ENCODE measurements around the gene KLF9. TPM values are rescaled to one million over a fixed set of nuclear protein-coding genes. Genes with fewer than 3 reads are reported as not detected.

KLF9 gene
- total RNA-seq, 1 donor from 2014 or later: 52.8 TPM

DNA sequence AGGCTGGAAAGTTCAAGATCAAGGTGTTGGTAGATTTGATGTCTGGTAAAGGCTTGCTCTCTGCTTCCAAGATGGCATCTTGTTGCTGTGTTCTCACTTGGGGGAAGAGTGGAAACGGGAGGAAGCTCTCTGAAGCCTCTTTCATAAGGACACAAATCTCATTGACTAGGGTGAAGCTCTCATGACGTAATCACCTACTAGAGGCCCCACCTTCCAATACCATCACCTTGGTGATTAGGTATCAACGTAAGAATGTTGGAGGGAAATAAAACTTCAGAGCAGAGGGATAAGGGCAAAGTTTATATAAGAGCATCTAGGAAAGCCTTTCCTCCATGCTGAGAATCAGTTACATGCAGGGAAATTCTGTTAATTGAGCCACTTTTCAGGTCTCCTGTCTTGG, 15.4 kb upstream of the KLF9 start:
- Histone ChIP-seq H3K27ac (replicated peaks) (no peak overlapping the region), H3K4me3 (no peak overlapping the region), H3K27me3 (ENCODE audit: low read depth) (no peaks in the 10 kb centered on the region), H3K4me1 (no peaks in the 10 kb centered on the region), H3K9me3 (replicated peaks) (peaks cover 6% of the 10 kb centered on the region), H3K36me3 (no peaks in the 10 kb centered on the region)
- DNase-seq: no peak
- TF ChIP-seq, protein P1, sequence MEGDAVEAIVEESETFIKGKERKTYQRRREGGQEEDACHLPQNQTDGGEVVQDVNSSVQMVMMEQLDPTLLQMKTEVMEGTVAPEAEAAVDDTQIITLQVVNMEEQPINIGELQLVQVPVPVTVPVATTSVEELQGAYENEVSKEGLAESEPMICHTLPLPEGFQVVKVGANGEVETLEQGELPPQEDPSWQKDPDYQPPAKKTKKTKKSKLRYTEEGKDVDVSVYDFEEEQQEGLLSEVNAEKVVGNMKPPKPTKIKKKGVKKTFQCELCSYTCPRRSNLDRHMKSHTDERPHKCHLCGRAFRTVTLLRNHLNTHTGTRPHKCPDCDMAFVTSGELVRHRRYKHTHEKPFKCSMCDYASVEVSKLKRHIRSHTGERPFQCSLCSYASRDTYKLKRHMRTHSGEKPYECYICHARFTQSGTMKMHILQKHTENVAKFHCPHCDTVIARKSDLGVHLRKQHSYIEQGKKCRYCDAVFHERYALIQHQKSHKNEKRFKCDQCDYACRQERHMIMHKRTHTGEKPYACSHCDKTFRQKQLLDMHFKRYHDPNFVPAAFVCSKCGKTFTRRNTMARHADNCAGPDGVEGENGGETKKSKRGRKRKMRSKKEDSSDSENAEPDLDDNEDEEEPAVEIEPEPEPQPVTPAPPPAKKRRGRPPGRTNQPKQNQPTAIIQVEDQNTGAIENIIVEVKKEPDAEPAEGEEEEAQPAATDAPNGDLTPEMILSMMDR (IDR thresholded peaks at IDR 0.05; ENCODE audit: borderline replicate concordance): no peak
- intact Hi-C loops (cut with micrococcal nuclease): no loop called here

DNA sequence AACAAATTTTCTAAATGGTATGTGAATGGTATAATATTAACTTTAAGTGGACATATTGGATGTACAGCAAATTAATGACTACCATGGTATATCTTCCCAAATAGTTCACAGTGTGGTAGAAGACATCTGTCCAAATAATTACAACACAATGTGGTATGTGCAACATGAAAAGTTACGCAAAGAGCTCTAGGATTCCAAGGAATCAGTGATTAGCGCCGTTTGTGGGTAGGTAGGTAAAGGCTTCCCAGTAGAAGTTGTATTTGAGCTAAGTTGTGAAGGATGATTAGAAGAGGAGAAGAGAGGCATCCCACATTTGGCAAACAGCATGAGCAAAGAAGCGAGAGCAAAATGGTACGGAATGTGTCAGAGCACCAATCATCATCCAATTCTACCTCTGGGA, 14.3 kb upstream of the KLF9 start:
- peaks cover 6% of the 10 kb centered on the region for H3K9me3 ChIP-seq (replicated peaks)
- H3K27ac ChIP-seq (replicated peaks): no peak overlapping the region
- no peaks in the 10 kb centered on the region for H3K36me3 ChIP-seq
- H3K4me1 ChIP-seq: peaks cover 1% of the 10 kb centered on the region
- H3K27me3 ChIP-seq (ENCODE audit: low read depth): no peaks in the 10 kb centered on the region
- TF ChIP-seq, protein P1 (IDR thresholded peaks at IDR 0.05; ENCODE audit: borderline replicate concordance): no peak
- no peak overlapping the region for H3K4me3 ChIP-seq
- DNase-seq: no peak
- intact Hi-C loops (cut with micrococcal nuclease): no loop called here

DNA sequence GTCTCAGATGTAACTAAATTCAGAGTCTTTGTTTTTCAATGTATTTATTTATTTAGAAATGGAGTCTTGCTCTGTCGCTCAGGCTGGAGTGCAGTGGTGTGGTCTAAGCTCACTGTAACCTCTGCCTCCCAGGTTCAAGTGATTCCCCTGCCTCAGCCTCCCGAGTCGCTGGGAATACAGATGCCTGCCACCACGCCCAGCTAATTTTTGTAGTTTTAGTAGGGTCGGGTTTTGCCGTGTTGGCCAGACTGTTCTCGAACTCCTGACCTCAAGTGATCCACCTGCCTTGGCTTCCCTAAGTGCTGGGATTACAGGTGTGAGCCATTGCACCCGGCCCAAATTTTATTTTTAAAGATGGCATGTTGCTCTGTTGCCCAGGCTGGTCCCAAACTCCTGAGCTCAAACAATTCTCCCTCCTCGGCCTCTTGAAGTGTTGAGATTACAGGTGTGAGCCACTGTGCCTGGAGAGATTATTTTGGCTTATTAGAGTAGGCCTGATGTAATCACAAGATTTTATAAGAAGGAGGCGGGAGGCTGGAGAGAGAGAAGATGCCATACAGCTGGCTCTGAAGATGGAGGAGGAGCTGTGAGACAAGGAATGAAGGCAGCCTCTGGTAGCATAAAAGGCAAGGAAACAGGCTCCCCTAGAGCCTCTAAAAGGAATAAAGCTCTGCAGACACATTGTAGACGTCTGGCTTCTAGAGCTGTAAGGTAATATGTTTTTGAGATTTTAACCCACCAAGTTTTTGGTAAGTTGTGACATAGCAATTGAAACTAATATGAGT, 12.9 kb upstream of the KLF9 start:
- intact Hi-C loops (cut with micrococcal nuclease): no loop called here
- no peaks in the 10 kb centered on the region for H3K27me3 ChIP-seq (ENCODE audit: low read depth)
- no peak overlapping the region for H3K27ac ChIP-seq (replicated peaks)
- H3K9me3 ChIP-seq (replicated peaks): peaks cover 6% of the 10 kb centered on the region
- TF ChIP-seq, protein P1 (IDR thresholded peaks at IDR 0.05; ENCODE audit: borderline replicate concordance): no peak
- H3K36me3 ChIP-seq: no peaks in the 10 kb centered on the region
- no peak for DNase-seq
- peaks cover 12% of the 10 kb centered on the region for H3K4me1 ChIP-seq
- no peak overlapping the region for H3K4me3 ChIP-seq

DNA sequence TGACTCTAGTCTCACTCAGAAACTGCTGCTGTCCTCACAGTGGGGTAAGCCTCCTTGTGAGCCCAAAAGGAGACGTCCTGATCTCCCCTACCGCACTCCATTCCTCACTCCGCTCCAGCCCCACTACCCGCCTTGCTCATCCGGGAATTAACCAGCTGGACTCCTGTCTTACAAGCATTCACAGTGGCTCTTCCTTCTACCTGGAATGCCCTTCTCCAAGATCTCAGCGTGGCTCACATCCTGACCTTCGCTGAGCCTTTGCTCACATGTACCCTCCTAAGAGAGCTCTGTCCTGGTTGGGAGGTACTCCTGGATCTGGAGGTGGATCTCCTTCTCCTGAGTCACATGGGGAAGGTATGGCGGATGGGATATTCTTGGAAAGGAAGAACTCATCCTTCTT, 10.7 kb upstream of the KLF9 start:
- Histone ChIP-seq H3K9me3 (replicated peaks) (no peaks in the 10 kb centered on the region), H3K36me3 (no peaks in the 10 kb centered on the region), H3K4me1 (peaks cover 31% of the 10 kb centered on the region), H3K27me3 (ENCODE audit: low read depth) (no peaks in the 10 kb centered on the region), H3K27ac (replicated peaks) (no peak overlapping the region), H3K4me3 (no peak overlapping the region)
- TF ChIP-seq, protein P1 (IDR thresholded peaks at IDR 0.05; ENCODE audit: borderline replicate concordance): no peak
- DNase-seq: no peak
- intact Hi-C loops (cut with micrococcal nuclease): no loop called here

DNA sequence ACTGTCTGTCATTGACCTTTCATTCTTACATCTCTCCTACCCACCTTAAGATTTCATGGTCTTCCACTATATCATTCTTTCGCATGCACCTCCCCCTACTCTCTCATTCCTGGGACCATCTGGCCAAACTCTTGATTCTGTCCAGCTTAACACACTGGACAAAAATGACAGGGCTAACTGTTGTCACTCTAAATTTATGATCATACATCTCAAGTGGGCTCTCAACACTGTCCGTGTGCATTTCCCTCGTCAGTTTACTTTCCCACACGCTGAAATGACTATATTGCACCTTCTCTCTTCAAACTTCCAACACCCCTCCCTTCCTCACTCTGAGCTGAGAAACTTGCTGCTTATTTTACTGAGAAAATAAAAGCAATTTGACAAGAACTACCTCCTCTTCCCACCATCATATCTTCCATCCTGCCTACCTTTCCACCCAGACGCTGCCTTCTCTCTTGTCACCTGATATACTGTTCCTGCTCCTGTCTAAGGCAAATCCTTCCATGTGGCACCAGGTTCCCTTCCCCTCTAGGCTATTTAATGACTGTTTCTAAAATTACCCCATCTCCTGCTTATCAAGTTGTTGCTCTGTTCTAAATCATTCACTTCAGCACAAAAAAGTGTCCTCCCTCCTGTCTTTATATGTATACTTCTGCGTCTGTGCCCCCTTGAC, 8.1 kb upstream of the KLF9 start:
- H3K4me3 ChIP-seq: no peak overlapping the region
- H3K36me3 ChIP-seq: no peaks in the 10 kb centered on the region
- H3K27ac ChIP-seq (replicated peaks): peak overlapping the region; percentile 100
- TF ChIP-seq, protein P1 (IDR thresholded peaks at IDR 0.05; ENCODE audit: borderline replicate concordance): no peak
- intact Hi-C loops (cut with micrococcal nuclease): loop anchor here (5.0 kb wide), 2 partner anchors 45 to 60 kb away; no protein-coding TSS in a partner anchor
- no peaks in the 10 kb centered on the region for H3K27me3 ChIP-seq (ENCODE audit: low read depth)
- no peak for DNase-seq
- H3K9me3 ChIP-seq (replicated peaks): no peaks in the 10 kb centered on the region
- peaks cover 47% of the 10 kb centered on the region for H3K4me1 ChIP-seq
